K562 (cell line): ENCODE results near the gene NUP43.
A peak's percentile ranks its signal among the peaks of the same experiment; 100 is the strongest.

Experiments used
- CHD4 ChIP-seq: fragments of 200-600 bp; sonication (generic); IDR thresholded peaks from 3 replicates; pipeline ENCODE4 v1.6.1; 2012; ENCODE audit warnings: low read depth, mild to moderate bottlenecking, mixed read lengths, low read length, inconsistent platforms; ENCODE audit not compliant: insufficient read depth, insufficient replicate concordance, poor library complexity, severe bottlenecking
- ESRRA ChIP-seq: fragments of 450-650 bp; IDR thresholded peaks from 2 replicates; pipeline ENCODE4 v1.6.1; 2014; ENCODE audit warnings: low read depth, mild to moderate bottlenecking, moderate library complexity, borderline replicate concordance
- HNRNPUL1 ChIP-seq: fragments of 200-400 bp; formaldehyde crosslinking; IDR thresholded peaks from 2 replicates; pipeline ENCODE4 v1.6.1; 2017; ENCODE audit warnings: low read length
- MTF1 ChIP-seq: fragments of 250-450 bp; sonication (Bioruptor Pico); IDR thresholded peaks from 2 replicates; pipeline ENCODE4 v1.9.0; 2021; ENCODE audit warnings: moderate library complexity, mild to moderate bottlenecking, inconsistent platforms, borderline replicate concordance
- NFYB ChIP-seq: IDR thresholded peaks from 2 replicates; pipeline ENCODE4 v1.6.1; 2011; ENCODE audit warnings: mild to moderate bottlenecking, moderate library complexity; ENCODE audit not compliant: insufficient read length; ENCODE audit errors: extremely low read depth
- RHOXF2B ChIP-seq: fragments of 250-450 bp; sonication (Bioruptor Pico); conservative IDR thresholded peaks from 2 replicates; pipeline ENCODE4 v1.5.1; 2021
- YY1 ChIP-seq, 3 experiments: IDR thresholded peaks; 2 replicates each; pipeline ENCODE4 v1.6.1; 2011; ENCODE audit warnings: low read length in 2 of 3, mild to moderate bottlenecking in 2 of 3, moderate library complexity in 2 of 3, borderline replicate concordance in 1 of 3, control low read depth in 1 of 3, low read depth in 1 of 3; ENCODE audit not compliant: insufficient read depth in 3 of 3, insufficient replicate concordance in 2 of 3, control insufficient read depth in 1 of 3, insufficient read length in 1 of 3; ENCODE audit errors: extremely low read depth in 1 of 3
- ZBTB8A ChIP-seq: fragments of 450-650 bp; IDR thresholded peaks from 2 replicates; pipeline ENCODE4 v1.6.1; 2018; ENCODE audit warnings: mild to moderate bottlenecking, moderate library complexity; ENCODE audit not compliant: partially characterized antibody
- ZFP1 ChIP-seq: fragments of 450-650 bp; formaldehyde crosslinking; IDR thresholded peaks from 2 replicates; pipeline ENCODE4 v1.4.0; 2020; ENCODE audit warnings: mild to moderate bottlenecking, mixed read lengths
- ZNF143 ChIP-seq: sonication (generic); formaldehyde crosslinking; IDR thresholded peaks from 2 replicates; pipeline ENCODE4 v1.9.0; 2022; ENCODE audit warnings: mild to moderate bottlenecking, missing genetic modification reagents
- ZNF699 ChIP-seq: fragments of 250-450 bp; sonication (Bioruptor Pico); IDR thresholded peaks from 2 replicates; pipeline ENCODE4 v1.8.0; 2021; ENCODE audit warnings: mild to moderate bottlenecking, moderate library complexity; ENCODE audit not compliant: insufficient replicate concordance
- TF ChIP-seq, protein P1 (sequence below): fragments of 450-650 bp; IDR thresholded peaks from 2 replicates; pipeline ENCODE4 v1.6.1; 2016; ENCODE audit warnings: mild to moderate bottlenecking
- TF ChIP-seq, protein P2 (sequence below), 3 experiments: IDR thresholded peaks in 2 of 3; conservative IDR thresholded peaks in 1 of 3; 2 replicates each; pipeline ENCODE4 v1.5.1; 2011 to 2012; ENCODE audit warnings: low read length in 3 of 3, mild to moderate bottlenecking in 3 of 3, control low read depth in 2 of 3, improper control_type of control experiment in 1 of 3, inconsistent platforms in 1 of 3, low read depth in 1 of 3, mixed read lengths in 1 of 3, moderate library complexity in 1 of 3; ENCODE audit not compliant: insufficient read depth in 2 of 3
- TF ChIP-seq, protein P3 (sequence below): fragments of 450-650 bp; IDR thresholded peaks from 2 replicates; pipeline ENCODE4 v1.6.1; 2016; ENCODE audit warnings: borderline replicate concordance

DNA sequence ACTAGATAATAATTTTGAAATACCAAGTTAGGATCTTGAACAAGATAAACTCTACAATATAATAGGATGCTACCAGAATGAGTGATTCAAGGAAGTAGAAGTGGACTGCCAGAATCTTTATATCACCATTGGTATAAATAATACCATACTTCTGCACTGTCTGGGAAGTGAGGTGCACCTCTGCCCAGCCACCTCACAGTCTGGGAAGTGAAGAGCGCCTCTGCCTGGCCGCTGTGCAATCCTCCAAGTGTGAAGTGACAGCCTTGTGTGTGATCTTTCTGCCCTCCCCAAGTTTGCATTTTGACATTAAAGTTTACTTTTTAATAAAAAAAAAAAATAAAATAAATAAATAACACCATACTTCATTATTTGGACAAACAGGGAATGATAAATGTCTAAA lies 47.2 kb downstream of the NUP43 start:
- no peak for TF ChIP-seq ESRRA
- TF ChIP-seq ZBTB8A, result no peak
- TF ChIP-seq RHOXF2B (CRISPR knock-in tag), result no peak
- no peak for TF ChIP-seq MTF1 (CRISPR knock-in tag)
- TF ChIP-seq, protein P1, sequence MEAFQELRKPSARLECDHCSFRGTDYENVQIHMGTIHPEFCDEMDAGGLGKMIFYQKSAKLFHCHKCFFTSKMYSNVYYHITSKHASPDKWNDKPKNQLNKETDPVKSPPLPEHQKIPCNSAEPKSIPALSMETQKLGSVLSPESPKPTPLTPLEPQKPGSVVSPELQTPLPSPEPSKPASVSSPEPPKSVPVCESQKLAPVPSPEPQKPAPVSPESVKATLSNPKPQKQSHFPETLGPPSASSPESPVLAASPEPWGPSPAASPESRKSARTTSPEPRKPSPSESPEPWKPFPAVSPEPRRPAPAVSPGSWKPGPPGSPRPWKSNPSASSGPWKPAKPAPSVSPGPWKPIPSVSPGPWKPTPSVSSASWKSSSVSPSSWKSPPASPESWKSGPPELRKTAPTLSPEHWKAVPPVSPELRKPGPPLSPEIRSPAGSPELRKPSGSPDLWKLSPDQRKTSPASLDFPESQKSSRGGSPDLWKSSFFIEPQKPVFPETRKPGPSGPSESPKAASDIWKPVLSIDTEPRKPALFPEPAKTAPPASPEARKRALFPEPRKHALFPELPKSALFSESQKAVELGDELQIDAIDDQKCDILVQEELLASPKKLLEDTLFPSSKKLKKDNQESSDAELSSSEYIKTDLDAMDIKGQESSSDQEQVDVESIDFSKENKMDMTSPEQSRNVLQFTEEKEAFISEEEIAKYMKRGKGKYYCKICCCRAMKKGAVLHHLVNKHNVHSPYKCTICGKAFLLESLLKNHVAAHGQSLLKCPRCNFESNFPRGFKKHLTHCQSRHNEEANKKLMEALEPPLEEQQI, result no peak
- no peak for TF ChIP-seq HNRNPUL1
- TF ChIP-seq ZNF699, result no peak
- TF ChIP-seq CHD4, result no peak
- TF ChIP-seq, protein P2, sequence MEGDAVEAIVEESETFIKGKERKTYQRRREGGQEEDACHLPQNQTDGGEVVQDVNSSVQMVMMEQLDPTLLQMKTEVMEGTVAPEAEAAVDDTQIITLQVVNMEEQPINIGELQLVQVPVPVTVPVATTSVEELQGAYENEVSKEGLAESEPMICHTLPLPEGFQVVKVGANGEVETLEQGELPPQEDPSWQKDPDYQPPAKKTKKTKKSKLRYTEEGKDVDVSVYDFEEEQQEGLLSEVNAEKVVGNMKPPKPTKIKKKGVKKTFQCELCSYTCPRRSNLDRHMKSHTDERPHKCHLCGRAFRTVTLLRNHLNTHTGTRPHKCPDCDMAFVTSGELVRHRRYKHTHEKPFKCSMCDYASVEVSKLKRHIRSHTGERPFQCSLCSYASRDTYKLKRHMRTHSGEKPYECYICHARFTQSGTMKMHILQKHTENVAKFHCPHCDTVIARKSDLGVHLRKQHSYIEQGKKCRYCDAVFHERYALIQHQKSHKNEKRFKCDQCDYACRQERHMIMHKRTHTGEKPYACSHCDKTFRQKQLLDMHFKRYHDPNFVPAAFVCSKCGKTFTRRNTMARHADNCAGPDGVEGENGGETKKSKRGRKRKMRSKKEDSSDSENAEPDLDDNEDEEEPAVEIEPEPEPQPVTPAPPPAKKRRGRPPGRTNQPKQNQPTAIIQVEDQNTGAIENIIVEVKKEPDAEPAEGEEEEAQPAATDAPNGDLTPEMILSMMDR (IDR thresholded peaks at IDR 0.05 in 2 of 3, conservative IDR thresholded peaks at IDR 0.05 in 1 of 3; ENCODE audit: insufficient read depth in 2 of 3, low read depth in 1 of 3, low read length in 3 of 3), result peak in 1 of 3 experiments; percentile 32; a peak in 1 of 6 replicates
- TF ChIP-seq NFYB, result no peak
- no peak for TF ChIP-seq YY1 (IDR thresholded peaks at IDR 0.05; ENCODE audit: borderline replicate concordance in 1 of 3, control insufficient read depth in 1 of 3, extremely low read depth in 1 of 3, insufficient read depth in 3 of 3, insufficient read length in 1 of 3, insufficient replicate concordance in 2 of 3, low read depth in 1 of 3, low read length in 2 of 3)
- TF ChIP-seq, protein P3, sequence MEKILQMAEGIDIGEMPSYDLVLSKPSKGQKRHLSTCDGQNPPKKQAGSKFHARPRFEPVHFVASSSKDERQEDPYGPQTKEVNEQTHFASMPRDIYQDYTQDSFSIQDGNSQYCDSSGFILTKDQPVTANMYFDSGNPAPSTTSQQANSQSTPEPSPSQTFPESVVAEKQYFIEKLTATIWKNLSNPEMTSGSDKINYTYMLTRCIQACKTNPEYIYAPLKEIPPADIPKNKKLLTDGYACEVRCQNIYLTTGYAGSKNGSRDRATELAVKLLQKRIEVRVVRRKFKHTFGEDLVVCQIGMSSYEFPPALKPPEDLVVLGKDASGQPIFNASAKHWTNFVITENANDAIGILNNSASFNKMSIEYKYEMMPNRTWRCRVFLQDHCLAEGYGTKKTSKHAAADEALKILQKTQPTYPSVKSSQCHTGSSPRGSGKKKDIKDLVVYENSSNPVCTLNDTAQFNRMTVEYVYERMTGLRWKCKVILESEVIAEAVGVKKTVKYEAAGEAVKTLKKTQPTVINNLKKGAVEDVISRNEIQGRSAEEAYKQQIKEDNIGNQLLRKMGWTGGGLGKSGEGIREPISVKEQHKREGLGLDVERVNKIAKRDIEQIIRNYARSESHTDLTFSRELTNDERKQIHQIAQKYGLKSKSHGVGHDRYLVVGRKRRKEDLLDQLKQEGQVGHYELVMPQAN, result no peak
- TF ChIP-seq ZNF143, result no peak
- TF ChIP-seq ZFP1 (CRISPR knock-in tag), result no peak
